ENCODE data around the gene TNNC1.
A peak's percentile ranks its signal among the peaks of the same experiment; 100 is the strongest.

The TNNC1 gene

DNA sequence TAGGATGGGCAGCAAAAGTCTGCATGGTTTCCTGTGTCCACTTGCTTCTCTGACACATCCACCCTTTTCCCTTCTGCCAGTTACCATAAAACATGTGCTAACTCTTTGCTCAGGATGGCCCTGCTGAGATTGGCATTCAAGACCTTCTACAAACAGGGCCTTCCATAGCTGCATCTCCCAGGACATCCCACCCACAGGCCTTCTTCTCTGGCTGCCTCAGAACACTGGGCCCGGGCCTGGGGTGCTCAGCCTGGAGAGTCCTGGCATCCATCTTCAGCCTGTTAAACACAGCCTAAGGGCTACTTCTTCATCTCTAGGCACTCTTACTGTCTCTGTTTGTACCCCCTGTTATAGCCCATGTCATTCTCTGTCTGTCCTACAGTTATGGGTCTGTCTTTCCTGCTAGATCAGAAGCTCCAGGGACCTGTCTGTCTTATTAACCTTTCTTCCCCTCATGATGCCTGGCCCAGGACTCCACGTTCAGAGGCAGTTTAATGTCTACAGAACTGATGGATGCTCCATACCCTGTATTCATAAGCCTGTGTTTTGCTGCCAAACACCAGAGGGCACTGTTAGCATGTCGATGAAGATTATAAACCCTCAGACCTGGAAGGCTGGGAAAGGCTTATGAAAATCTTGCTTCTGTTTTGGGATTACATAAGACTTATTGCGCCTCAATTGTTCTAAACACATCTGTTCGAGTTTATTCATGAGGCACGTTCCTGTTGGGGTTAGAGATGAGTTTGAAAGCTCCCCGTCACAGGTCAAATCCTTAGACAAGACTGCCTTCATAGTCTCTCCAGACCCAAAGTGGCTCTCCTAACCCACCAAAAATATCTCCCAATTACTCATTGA lies 25.5 kb downstream of the TNNC1 start:
- DNase-seq = peak; percentile 19

DNA sequence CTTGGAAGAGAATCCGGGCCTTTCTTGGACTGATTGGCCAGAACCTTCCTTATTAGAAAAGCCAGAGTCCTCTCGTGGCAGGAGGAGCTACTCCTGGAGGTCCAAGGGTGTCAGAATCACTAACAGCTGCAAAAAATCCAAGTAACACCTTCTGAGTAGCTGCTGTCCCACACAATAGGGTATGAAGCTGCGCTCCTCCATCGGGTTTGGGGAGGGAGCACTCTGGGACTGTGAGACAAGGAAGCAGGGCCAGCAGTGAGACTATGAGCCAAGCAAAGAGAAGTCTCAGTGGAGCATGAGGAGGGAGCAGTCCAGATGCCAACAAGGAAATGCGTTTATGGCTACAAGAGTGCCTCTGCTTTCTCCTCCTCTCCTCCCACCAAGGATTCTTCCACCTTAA lies 30.7 kb downstream of the TNNC1 start:
- no peak for DNase-seq

DNA sequence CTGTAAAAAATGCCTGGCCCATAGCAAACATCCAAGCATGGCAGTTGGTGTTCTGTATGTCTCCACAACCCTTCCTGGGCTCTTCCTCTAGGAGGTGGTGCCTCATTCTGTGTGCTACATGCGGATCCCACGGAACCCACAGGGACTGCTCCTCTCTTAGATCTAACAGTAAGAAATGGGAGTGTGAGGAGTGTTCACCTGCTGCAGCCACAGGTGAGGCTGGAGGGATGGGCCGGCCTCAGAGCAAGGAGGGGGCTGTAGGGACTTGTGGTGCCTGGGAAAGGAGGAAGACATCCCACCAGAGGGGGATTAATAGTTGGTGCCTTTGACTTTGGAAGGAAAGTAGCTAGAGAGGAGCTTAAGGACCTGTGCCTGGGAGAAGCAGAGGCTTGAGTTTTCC lies 31.2 kb downstream of the TNNC1 start:
- DNase-seq = no peak

DNA sequence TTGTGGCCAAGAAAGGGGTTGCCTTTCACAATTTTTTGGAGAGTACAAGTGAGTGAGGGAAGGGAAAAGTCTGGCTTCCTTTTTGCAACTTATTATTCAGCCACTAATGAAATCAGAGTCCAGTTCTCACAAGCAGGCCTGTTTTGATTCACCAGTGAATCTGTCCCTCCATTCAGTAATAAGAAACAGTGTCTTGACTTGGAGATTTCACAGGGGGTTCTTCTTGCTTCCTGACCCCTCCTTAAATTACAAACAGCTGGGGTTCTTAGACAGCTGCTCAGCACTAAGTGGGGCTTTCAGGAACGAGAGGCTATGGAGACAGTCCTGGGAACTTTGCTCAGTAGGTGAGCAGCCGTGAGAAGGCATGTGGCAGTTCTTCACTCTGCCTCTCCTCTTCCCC lies 33.5 kb downstream of the TNNC1 start:
- no peak for DNase-seq

GRCh38 chr3:52415800-52416199 lies 38.0 kb downstream of the TNNC1 start:
- DNase-seq = no peak

- no peak for DNase-seq
Measured at GRCh38 chr3:52408466-52408865, 45.4 kb downstream of the TNNC1 start.

GRCh38 chr3:52407779-52408178 lies 46.1 kb downstream of the TNNC1 start:
- DNase-seq = no peak

DNA sequence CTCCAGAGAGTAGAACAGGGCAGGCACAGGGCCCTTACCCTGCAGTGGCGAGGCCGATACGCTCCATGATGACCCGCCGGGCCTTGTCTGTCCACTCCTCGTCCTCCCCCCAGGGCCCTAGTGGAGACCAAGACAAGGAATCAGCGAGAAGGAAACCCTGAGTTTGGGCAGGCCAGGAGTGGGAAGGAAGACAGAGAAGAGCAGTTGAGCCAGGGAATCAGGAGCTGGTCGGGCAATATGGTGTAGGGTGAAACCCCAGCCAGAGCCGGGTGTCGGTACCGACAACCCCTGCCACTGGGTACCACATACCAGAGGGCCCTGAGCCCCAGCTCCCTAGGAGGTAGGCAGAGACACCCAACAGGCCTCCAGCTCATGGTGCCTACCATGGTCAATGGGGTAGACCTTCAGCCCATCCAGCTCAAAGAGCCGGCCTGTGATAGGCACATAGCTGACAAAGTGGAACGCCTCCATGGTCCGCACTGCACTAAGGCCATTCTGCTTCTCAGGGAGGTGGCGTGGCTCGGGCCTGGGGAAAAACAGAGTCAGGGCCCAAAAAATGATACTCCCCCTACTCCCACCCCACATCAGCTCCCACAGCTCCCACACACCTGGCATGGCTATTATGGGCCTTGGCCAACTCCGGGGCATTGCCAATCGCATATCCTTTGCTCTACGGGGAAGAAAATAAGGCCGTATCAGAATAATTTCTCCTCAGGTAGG lies 46.9 kb downstream of the TNNC1 start:
- no peak for DNase-seq

- no peak for DNase-seq
Measured at GRCh38 chr3:52406231-52406661, 47.6 kb downstream of the TNNC1 start.

DNA sequence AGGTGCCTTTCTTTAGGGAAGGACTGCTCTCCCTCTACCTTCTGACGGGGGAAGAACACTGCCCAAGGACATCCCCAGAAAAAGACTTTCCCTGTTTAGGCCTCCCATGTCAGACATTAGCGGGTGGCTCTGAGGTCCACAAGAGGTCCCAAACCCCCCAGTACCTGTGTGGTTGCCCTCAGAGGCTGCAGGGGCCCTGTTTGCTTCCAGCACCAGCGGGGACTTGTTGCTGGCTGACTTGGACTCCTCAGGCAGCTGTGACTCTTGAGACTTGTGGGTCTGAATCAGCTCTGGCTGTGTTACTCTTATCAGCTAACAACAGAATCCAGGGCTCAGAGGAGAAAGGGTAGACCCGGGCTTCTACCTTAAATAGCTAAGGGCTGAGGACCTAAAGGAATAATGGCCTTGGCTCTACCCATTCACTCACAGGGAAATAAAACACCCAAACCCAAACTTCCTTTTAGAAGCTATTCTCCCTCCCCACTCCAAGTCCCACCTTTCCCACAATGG lies 48.2 kb downstream of the TNNC1 start:
- DNase-seq = no peak

DNA sequence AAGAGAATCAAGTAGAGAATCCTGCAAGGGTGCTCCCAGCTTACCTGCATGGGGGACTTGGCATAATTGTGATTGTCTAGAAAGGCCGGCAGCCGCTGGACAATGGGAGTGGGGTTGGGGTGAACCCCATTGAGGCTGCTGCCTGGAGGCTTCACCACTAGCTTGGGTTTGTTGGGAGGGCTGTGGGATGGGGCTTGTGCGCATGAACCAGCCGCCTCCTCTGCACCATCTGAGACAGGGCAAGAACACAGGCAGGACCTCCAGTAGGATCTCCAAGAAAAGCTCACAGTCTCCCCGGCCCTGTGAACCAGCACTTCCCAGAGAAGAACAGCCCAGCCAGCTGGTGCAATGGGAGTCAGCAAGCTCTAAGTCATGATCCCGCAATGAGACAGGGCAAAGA lies 48.8 kb downstream of the TNNC1 start:
- no peak for DNase-seq

GRCh38 chr3:52404391-52404790 lies 49.5 kb downstream of the TNNC1 start:
- no peak for DNase-seq

GRCh38 chr3:52403955-52404354 lies 49.9 kb downstream of the TNNC1 start:
- no peak for DNase-seq

DNA sequence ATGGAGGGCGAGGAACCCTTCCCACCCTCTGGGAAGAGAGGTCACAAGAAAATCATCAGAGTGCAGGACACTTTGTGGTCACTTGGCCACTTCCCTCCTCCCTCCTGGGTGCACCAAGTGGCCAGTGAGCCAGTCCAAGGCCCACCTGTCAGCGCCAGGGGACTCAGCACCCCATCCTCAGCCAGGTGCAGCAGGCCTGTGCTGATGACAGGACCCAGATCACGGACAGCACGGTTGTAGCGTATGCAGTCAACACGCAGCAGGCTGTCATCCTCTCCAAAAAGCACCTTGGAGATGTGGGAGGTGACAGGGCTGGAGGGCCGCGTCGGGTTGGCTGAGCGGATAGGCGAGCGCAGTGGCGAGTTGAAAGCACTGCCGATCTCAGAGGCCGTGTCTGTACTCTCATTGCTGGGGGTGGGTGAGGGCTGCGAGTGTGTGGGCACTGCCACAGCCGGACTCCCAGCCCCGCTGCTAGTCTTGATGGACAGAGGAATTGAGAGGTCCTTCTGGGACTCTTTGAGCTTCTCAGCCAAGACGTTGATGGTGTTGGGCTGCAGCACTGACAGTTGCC lies 50.5 kb downstream of the TNNC1 start:
- no peak for DNase-seq

- peak; percentile 10 for DNase-seq
Measured at GRCh38 chr3:52402706-52403270, 51.1 kb downstream of the TNNC1 start.

- DNase-seq = peak; percentile 11
Measured at GRCh38 chr3:52402101-52402521, 51.7 kb downstream of the TNNC1 start.

DNA sequence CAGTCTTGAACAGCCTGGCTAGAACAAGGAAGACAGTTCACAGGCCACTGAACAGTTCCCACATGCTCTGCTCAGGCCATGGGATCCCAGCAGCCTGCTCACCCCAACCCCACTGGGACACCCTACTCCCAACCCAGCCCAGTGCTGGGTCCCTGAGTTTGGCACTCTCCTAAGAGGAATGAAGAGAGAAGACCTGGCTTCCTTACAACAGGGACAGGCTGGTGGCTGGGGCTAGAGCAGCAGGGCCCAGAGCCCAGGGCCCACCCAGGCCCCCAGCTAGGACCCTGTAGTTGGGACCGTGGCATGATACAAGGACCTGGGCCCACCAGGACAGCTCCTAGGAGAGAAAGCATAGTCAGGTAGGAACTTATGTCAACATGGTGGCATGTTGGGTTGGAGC lies 52.3 kb downstream of the TNNC1 start:
- DNase-seq = no peak
